Left forelimb (tissue), 1 donor: Measurements from ENCODE around the gene FBXO33.

Experiments used
- DNase-seq: peaks from one replicate; pipeline ENCODE4 v3.0.0-alpha.2; 2018; ENCODE audit warnings: low spot score

FBXO33 gene, protein sequence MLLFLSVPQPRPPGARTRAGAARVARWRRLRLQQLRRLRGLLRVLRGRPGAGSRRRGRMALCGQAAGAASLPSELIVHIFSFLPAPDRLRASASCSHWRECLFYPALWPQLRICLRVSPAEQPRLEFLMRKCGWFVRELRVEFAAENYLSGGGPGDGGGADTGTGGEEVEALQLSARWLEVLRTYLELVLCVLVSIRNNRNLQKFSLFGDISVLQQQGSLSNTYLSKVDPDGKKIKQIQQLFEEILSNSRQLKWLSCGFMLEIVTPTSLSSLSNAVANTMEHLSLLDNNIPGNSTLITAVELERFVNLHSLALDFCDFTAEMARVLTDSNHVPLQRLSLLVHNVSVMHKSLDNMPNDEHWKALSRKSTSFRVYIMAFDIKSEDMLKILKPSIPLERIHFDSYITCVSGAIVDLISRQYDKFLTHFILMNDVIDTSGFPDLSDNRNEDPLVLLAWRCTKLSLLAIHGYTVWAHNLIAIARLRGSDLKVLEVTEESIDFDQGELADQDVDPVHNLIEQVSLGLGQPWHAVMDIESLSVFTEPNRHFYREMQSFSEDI

DNA sequence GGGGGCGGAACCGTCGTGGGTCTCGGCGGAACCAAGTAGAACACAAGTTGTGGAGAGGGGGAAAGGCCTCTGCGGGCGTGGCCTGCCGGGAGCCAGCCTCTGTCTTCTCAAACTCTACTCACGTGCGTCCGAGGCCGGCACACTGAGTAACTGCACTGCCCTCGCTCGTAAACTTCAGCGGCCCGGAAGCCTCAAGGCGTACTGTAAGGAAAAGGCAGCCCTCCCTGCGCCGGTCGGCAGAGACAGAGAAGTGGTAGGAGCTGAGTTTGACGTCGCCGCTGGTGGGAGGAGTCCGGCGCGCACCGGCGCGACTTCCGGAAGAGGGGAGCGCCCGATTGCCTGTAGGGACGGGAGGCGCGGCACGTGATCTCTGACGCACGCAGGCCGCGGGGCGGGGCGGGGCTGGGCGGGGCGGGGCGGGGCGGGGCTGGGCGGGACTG, at the start of gene FBXO33:
Gene FBXO33, minus strand, starts transcription at position 255 of the 440 bp plus-strand sequence. CDS start 271 bp downstream, outside the sequence.
- DNase-seq: peak; percentile 99

DNA sequence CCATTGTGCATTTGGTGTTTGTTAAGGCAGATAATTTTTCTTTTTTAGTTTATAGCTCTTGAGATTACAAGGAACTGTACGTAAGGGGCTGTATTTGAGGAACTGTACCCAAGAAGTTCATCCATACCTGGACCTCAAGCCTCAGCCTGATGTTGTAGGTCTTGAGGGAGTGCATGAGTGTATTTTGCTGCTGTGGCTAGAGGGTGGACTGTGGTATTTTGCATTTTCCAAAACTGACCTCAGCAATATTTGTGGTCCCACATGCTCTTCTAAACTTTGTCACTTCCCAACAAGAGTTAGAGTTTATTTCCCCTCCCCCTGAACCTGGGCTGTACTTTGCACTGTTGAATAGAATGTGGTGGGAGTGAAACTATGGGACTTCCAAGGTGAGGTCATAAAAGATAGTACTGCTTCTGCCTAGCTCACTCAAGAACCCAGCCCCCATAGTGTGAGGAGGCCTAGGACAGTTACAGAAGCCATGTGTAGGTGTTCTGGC, 42.2 kb upstream of the FBXO33 start:
- DNase-seq: no peak

DNA sequence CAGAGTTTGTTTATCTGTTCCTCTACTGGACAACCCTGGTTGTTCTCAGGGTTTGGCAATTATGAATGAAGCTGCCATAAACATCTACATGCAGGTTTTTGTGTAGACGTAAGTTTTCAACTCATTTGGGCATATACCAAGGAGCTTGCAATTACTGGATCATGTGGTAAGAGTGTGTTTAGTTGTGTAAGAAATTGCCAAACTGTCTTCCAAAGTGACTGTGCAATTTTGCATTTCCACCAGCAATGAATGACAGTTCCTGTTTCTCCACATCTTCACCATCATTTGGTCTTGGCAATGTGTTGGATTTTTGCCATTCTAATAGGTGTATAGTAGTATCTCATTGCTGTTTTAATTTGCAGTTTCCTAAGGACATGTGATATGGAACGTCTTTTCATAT, 39.8 kb upstream of the FBXO33 start:
- DNase-seq: no peak

DNA sequence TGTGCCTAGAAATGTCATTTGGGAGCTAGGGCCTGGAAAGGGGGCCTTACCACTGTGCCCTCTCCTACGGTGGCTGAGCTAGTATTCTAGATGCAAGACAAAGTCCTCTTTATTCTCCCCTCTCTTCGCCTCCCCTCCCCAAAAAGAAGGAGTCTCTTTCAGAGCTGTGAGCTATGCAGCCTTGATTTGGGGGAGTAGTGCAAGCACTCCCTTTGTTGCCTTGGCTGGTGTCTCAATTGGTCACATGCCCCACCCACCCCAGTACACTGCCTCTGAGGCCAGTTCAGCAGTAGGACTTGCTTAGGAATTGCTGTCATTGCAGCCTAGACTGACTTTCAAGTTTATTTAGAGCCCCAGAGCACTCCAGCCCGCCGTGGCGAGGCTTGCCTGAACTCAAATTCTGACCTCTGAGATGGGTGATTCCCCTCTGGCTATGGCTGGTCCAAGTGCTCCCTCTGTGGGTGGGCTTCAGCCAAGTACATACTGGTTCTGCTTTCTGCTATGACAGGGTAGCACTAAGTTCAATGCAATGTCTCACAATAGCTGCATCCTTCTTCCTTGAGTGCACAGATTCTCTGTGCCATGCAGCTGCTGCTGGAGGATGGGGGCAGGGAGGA, 37.0 kb upstream of the FBXO33 start:
- DNase-seq: no peak

DNA sequence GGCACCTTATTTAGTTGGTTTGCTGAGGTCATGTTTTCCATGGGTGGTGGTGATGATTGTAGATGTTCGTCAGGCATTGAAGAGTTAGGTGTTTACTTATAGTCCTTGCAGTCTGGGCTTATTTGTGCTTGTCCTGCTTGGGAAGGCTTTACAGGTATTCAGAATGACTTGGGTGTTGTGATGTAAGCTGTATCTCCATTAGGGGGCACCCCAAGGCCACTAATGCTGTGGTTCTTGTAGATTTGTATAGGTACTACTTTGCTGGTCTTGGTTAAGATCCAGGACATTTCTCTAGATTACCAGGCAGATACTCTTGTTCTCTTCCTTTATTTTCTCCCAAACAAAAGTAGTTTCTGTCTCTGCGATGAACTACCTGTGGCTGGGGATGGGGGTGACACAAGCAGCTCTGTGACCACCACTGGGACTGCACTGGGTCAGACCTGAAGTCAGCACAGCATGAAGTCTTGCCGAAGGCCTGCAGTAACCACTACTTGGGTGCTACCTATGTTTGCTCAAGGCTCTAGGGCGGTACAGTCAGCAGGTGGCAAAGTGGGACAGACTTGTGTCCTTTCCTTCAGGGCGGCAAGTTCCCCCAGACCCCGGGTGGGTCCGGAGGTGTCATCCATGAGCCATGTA, 35.8 kb upstream of the FBXO33 start:
- no peak for DNase-seq

DNA sequence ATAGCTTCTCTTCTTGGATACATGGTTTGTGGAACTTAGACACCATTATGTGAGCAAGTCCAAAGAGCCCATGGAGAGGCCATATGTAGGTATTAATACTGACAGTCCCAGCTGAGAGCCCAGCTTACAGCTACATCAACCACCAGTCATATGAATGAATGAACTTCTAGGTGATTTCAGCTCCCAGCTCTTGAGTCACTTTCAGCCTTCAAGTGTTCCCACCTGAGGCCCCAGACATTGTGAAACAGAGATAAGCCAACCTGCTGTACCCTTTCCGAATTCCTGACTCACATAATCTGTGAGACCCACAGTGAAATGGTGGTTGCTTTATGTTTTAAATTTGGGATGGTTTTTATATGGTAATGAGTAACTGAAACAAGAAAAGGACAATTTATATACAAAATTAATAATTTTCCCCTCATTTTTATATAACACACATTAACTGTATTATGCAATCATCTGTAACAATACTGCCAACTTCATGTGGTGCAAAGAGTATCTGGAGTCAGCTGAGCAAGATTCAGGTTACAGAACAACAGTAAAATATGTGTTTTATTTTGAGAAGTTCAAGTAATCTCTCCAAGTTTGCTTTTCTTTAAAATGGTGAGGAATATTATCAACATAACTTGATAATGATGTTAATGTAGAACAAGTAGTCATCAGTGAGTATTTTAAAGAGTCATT, 27.7 kb upstream of the FBXO33 start:
- DNase-seq: no peak

DNA sequence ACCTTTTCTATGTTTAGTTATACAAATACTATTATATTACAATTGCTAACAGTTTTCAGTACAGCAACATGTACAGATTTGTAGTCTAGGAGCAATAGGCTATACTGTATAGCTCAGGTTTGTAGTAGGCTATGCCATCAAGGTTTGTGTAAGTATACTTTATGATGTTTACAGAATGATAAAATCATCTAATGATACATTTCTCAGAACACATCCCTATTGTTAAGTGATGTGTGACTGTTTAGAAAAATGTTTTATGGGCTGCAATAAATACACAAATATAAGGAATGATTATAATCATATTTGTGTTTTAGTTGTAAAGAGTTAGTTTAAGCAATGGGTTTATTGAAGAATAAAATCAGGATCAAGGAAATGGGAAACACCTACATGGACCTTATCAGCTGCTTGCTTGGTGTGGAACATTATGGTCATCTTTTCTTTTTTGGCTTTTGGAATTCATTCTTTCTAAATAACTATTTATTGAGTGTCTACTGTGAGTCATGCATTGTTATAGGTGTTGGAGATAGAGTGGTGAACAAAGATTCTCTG, 24.5 kb upstream of the FBXO33 start:
- no peak for DNase-seq

DNA sequence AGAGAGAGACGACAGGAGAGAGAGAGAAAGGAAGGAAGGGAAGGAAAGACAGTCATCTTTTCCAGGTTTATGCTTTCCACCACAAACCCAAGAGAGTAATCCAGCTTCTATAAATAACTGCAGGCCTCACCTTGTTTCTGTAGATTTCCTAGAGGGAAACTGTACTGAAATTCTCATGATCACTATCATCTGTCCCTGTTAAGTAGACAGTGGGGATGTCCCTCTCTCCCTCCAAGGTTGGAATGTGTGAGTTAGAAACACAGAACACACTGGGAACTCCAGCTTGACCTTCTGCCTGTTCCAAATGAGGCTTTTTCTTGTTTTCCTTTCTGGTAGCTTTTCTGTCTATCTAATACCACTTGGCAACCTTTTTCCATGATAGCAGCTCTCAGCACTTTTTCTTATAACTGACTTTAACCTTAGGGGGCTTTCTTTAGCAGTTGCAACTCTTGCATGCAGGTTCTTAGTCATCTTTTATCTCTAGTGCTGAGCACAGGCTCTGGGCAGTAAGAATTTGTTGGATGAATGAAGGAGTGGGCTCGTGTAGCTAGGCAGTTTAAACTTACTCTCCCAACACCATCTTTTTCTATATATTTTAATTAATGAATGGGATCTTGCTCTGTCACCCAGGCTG, 22.8 kb upstream of the FBXO33 start:
- DNase-seq: no peak

DNA sequence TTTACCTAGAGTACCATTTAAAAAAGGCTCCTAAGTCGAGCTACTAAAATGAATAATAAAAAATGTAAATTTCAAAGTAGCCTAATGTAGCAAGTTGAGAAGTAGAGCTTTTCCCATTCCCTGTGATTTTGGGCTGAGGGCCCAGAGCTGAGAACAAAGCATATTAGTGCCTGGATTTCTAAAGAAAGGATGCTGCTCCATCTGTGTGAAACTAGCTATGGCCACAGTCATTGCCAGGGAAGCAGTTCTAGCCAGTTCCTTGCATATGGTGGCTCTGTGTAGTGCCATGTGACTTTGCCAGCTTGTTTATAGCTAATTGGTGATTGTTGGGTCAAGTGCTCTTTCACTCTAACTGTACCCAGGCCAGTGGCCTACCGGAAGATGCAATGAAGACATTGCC, 20.4 kb upstream of the FBXO33 start:
- DNase-seq: no peak

DNA sequence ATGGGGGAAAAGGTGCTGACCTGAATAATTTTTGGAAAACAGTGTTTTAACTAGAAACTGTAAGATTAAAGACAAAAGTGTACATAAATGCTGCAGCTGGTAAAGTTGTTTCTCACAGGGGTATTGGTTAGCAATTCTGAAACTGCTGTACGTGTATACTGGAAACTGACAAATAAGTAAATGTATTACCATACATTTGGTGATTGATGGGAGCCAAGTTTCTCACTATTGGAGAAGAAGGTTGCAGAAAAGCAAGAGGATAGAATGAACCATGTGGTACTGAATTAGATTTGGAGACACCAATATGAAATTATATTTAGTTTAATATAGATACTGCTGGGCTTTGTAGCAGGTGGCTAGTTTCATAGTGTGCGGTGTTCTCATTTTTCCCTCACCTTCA, 19.6 kb upstream of the FBXO33 start:
- no peak for DNase-seq

DNA sequence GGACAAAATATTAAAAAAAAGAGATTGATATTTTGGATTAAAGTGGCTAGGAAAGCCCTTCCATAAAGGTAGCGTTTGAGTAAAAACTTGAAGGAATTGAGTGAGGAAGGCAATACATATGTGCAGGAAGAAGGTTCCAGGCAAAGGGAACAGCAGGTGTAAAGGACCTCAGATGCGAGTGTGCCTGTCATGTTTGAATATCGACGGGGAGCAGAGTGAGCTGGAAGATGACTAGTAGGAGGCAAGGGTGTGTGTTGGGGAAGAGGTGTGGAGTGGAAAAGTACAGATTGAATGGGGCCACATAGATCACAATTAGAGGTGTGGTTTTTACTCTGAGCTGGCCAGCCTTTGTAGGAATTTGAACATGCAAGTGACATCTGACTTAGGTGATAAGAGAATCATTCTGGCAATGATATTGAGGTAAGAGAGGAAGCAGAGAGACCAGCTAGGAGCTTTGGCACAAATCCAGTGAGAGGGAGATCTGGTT, 15.0 kb upstream of the FBXO33 start:
- no peak for DNase-seq

DNA sequence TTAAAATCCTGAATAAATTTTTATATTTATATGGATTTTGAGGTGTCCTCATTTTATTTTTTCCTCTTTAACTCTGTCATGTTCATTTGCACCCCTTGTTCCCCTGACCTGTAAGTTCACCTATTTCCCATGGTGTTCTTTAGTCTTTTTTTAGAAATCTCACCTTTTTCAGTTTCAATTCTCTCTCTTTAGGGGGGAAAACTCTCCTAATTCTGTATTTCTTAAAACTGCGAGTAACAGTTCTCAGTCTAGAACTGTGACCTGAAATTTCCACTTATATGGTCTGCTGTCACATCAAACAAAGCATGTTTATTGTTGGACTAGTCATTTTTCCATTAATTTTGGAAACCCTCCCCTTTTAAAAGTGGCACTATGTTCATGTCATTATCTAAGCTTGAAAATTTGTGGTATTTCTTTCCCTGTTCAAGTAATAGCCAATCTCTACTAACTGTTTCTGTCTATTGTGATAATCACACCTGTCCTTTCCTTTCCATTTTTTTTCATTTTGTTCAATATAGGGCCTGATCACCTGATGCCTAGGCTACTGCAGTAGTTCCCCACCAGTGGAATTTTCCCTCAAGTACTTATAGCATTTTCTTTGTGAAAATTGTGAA, 14.0 kb upstream of the FBXO33 start:
- no peak for DNase-seq

DNA sequence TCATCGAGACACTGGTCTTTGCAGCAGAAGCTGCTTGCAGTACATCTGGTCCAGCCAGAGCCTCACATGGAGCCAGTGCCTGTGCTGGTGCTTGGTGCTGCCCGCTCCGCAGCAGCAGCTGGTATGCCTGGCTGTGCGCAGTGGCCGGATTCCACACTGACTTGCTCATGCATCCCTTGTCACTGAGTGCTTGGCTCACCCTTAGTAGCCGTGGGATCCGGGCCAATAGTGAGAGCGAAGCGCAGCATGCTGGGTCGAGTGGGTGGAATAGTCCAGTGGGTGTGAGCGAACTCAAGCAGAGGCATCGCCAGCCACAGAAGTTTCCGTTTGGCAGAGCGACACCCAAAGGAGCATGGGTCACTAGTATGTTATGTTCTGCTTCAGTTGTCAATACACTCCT, 10.1 kb upstream of the FBXO33 start:
- DNase-seq: no peak

DNA sequence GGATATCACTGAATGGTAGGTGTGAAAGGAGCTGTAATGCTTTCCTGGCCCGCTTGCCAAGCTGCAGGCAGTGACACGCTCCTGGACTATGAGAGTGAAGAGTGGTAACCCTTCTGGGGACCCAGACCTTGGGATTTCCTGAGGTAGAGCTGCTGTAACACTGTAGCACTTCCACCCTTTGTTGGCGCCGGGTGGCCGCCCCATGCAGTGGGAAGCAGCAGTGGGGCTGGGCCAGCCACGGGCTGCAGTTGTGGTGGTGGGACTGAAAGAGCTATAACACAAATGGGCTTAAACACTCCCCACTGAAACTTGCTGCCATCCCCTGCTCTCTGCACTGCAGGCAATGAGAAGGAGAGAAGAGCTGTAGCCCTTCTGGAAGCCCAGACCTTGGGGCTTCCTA, 9.6 kb upstream of the FBXO33 start:
- DNase-seq: no peak

DNA sequence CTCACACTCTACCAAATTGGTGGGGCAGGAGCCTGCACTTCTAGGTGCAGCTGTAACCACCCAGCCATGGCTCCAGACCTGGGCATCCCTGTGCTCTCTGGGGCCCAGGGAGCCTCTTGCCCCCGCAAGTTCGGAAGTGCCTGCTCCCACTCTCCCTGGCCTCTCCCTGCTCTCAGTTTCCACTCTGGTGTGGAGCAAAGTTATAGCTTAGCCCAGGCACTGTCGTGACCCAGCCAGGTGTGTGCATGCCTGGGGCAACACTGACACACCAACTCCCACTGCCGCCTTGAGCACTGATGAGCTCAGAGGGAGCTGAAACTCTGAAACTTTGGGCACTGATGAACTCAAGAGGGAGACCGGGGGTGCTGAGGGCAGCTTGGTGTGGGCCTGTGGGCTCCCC, 8.7 kb upstream of the FBXO33 start:
- no peak for DNase-seq

DNA sequence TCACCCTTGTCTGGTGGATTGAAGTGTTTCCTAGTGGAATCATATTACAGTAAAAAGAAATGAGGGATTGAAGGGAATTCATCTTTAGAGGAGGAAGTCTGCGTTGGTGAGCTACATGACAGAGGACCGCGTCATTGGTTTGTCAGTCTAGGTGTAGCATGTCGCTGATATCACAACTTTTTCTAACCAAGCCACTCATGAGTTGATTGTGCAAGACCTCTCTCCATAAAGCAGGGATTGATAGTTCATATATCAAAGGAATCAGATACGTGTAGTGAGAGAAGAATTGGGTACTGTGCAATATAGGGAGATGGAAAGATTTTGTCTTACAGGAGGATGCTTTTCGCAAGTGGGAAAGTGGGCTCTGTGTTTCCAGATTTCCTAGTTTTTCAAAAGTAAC, 3.0 kb upstream of the FBXO33 start:
- DNase-seq: no peak

DNA sequence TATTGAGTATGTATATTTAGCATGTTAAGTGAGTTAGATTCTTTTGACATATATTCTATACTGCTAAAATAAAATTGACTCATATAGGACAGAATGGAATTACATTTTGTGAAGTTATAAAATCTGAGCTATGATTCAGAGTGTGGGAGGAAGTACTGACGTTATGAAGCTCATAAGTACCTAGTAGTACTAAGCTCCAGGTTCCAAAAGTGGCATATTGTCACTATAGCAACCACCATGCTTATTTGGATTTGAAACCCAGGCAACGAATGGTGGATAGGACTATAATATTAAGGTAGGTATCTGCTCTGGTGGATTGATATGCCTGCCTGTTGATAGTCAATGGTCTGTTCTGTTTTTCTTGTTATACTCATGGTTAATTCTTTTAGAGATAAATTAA, 2.2 kb upstream of the FBXO33 start:
- DNase-seq: no peak

DNA sequence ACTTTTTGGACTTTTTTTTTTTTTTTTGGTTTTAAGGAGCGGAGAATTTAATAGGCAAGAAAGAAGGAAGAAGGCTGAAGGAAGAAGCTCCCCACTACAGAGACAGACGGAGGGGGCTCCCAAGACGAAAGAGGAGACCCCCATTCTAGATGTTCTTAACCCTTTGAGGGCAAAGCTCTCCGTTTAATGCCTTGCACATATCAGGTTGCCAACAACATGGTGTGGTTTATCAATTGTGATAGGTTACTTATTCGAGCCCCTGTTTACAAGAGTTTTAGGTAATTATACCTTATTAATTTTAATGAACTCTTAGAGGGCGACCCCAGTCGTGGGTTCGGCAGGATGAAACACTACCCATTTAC, 1.2 kb upstream of the FBXO33 start:
- DNase-seq: no peak

DNA sequence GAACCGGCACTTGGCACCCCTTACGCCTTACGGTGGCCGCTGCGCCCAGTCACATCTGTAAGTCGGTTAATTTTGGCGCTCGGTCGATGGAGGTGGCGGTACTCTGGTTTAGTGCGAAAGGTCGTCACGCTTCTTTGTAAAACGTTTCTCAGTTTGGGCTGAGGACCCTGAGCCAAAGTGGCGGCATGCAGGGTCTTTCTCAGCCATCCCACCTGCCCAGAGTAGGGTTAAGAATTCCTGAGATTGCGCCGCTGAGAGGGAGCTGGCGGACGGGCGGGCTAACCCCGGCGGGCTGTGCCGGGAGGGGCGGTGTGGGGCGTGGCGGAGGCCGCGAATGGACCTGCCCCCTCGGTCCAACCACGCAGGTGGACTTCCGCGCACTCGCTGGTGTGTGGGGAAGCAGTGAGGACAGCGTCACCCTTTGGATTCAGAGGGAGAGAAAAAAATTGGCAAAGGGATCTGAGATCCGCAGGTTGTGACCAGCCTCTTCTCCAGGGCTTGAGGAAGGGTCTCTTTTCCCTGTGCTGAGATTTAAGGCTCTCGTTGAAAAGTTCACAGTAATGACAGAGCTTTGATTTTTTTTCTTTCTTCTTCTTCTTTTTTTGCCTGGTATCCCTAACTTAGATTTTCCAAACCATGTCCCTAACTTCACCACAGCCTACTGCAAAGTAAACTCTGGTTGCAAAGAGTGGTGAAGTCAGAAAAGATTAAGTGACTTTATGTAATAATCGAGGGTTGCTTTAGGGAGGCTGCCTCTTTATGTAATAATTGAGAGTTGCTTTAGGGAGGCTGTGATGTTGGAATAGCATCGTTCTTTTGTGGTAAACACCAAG, 602 bp upstream of the FBXO33 start:
- DNase-seq: no peak
